GM23338 (cell line): ENCODE measurements around the gene BCL7C. TPM values are rescaled to one million over a fixed set of nuclear protein-coding genes. Genes with fewer than 3 reads are reported as not detected.

Experiments used
- ATAC-seq: fragments of 200-7000 bp; cut with Tn5 transposase; 3 replicates; pipeline ENCODE4 v1.9.1; 2020
- DNase-seq: peaks from one replicate; pipeline ENCODE4 v3.0.0-alpha.2; 2015; ENCODE audit warnings: low spot score
- H2AFZ ChIP-seq: fragments of 200-600 bp; sonication (generic); 2 replicates; pipeline ENCODE4 v1.8.0; 2016; ENCODE audit warnings: antibody characterized with exemption, mild to moderate bottlenecking, moderate library complexity
- H3F3A ChIP-seq: fragments of 200-600 bp; sonication (generic); replicated peaks from 2 replicates; pipeline ENCODE4 v1.8.0; 2017; ENCODE audit warnings: antibody characterized with exemption, mixed run types, low read depth
- H3K27ac ChIP-seq: fragments of 200-600 bp; sonication (generic); 2 replicates; pipeline ENCODE4 v1.6.1; 2016; ENCODE audit warnings: low read depth
- H3K27me3 ChIP-seq: fragments of 200-600 bp; sonication (generic); 2 replicates; pipeline ENCODE4 v1.8.0; 2016; ENCODE audit warnings: mild to moderate bottlenecking, mixed run types, moderate library complexity; ENCODE audit not compliant: insufficient read depth
- H3K36me3 ChIP-seq: fragments of 200-600 bp; sonication (generic); 2 replicates; pipeline ENCODE4 v1.8.0; 2016; ENCODE audit warnings: mild to moderate bottlenecking; ENCODE audit not compliant: insufficient read depth
- H3K4me1 ChIP-seq: fragments of 200-600 bp; sonication (generic); 2 replicates; pipeline ENCODE4 v1.8.0; 2016; ENCODE audit warnings: mild to moderate bottlenecking, moderate library complexity; ENCODE audit not compliant: insufficient read depth
- H3K4me2 ChIP-seq: fragments of 200-600 bp; sonication (generic); 2 replicates; pipeline ENCODE4 v1.7.1; 2017; ENCODE audit warnings: mixed run types
- H3K4me3 ChIP-seq: fragments of 200-600 bp; sonication (generic); 2 replicates; pipeline ENCODE4 v1.6.1; 2016; ENCODE audit warnings: mixed run types
- H3K79me2 ChIP-seq: fragments of 200-600 bp; sonication (generic); replicated peaks from 2 replicates; pipeline ENCODE4 v1.8.0; 2017; ENCODE audit warnings: mild to moderate bottlenecking; ENCODE audit not compliant: insufficient read depth
- H3K9me2 ChIP-seq: fragments of 200-600 bp; sonication (generic); 2 replicates; pipeline ENCODE4 v1.8.0; 2017; ENCODE audit not compliant: insufficient read depth
- H4K20me1 ChIP-seq: fragments of 200-600 bp; sonication (generic); replicated peaks from 2 replicates; pipeline ENCODE4 v1.8.0; 2017; ENCODE audit warnings: mild to moderate bottlenecking; ENCODE audit not compliant: insufficient read depth
- H3K27ac Mint-ChIP-seq: 2 replicates; pipeline ENCODE4 v1.8.0; 2020; ENCODE audit warnings: inconsistent platforms, mild to moderate bottlenecking, moderate library complexity, mixed read lengths
- H3K27me3 Mint-ChIP-seq: 3 replicates; pipeline ENCODE4 v1.8.0; 2022; ENCODE audit warnings: low read depth, mild to moderate bottlenecking, moderate library complexity, mixed read lengths, inconsistent platforms; ENCODE audit not compliant: insufficient read depth, poor library complexity
- H3K36me3 Mint-ChIP-seq: 3 replicates; pipeline ENCODE4 v1.8.0; 2021; ENCODE audit warnings: low read depth, mild to moderate bottlenecking, inconsistent platforms, moderate library complexity, mixed read lengths
- H3K4me1 Mint-ChIP-seq: 3 replicates; pipeline ENCODE4 v1.8.0; 2020; ENCODE audit warnings: mild to moderate bottlenecking, inconsistent platforms, mixed read lengths
- H3K4me3 Mint-ChIP-seq: 3 replicates; pipeline ENCODE4 v1.8.0; 2021; ENCODE audit warnings: moderate library complexity, mild to moderate bottlenecking, inconsistent platforms, mixed read lengths
- H3K9me3 Mint-ChIP-seq: 3 replicates; pipeline ENCODE4 v1.8.0; 2020; ENCODE audit warnings: moderate library complexity, mild to moderate bottlenecking, inconsistent platforms, mixed read lengths
- CREB1 ChIP-seq: fragments of 250-450 bp; sonication (Bioruptor Pico); IDR thresholded peaks from 2 replicates; pipeline ENCODE4 v1.5.0; 2020; ENCODE audit warnings: low read depth, mild to moderate bottlenecking, moderate library complexity
- CTCF ChIP-seq, 2 experiments: fragments of 200-600 bp in 1 of 2; sonication (generic) in 1 of 2; conservative IDR thresholded peaks; 2 replicates each; pipeline versions ENCODE4 v1.5.1 to v1.6.1; 2016 to 2017; ENCODE audit warnings: antibody characterized with exemption in 2 of 2, low read depth in 2 of 2, mild to moderate bottlenecking in 2 of 2, moderate library complexity in 1 of 2
- ETS1 ChIP-seq: IDR thresholded peaks from 2 replicates; pipeline ENCODE4 v1.6.1; 2016; ENCODE audit warnings: antibody characterized with exemption
- EZH2 ChIP-seq: fragments of 200-600 bp; sonication (generic); IDR thresholded peaks from one replicate; pipeline ENCODE4 v1.8.0; 2017; ENCODE audit warnings: antibody characterized with exemption, mild to moderate bottlenecking, low read depth; ENCODE audit not compliant: unreplicated experiment
- EZH2phosphoT487 ChIP-seq: fragments of 200-600 bp; sonication (generic); IDR thresholded peaks from one replicate; pipeline ENCODE4 v1.8.1; 2018; ENCODE audit warnings: antibody characterized with exemption; ENCODE audit not compliant: unreplicated experiment
- JUNB ChIP-seq: IDR thresholded peaks from one replicate; pipeline ENCODE4 v1.6.1; 2016; ENCODE audit warnings: antibody characterized with exemption; ENCODE audit not compliant: unreplicated experiment
- NANOG ChIP-seq: IDR thresholded peaks from 2 replicates; pipeline ENCODE4 v1.6.1; 2016; ENCODE audit warnings: antibody characterized with exemption, borderline replicate concordance
- POLR2AphosphoS5 ChIP-seq: IDR thresholded peaks from 2 replicates; pipeline ENCODE4 v1.6.1; 2016; ENCODE audit warnings: antibody characterized with exemption, low read depth
- REST ChIP-seq: IDR thresholded peaks from one replicate; pipeline ENCODE4 v1.6.1; 2018; ENCODE audit warnings: antibody characterized with exemption; ENCODE audit not compliant: unreplicated experiment
- STAT1 ChIP-seq: IDR thresholded peaks from one replicate; pipeline ENCODE4 v1.6.1; 2016; ENCODE audit warnings: antibody characterized with exemption; ENCODE audit not compliant: unreplicated experiment
- ZNF114 ChIP-seq: fragments of 250-450 bp; sonication (Bioruptor Pico); IDR thresholded peaks from 2 replicates; pipeline ENCODE4 v1.5.0; 2020; ENCODE audit warnings: mild to moderate bottlenecking, moderate library complexity
- ZNF331 ChIP-seq: fragments of 250-450 bp; sonication (Bioruptor Pico); IDR thresholded peaks from 2 replicates; pipeline ENCODE4 v1.5.0; 2020; ENCODE audit warnings: low read depth, mild to moderate bottlenecking, moderate library complexity
- ZNF462 ChIP-seq: fragments of 250-450 bp; sonication (Bioruptor Pico); IDR thresholded peaks from 2 replicates; pipeline ENCODE4 v1.5.0; 2020; ENCODE audit warnings: mild to moderate bottlenecking, moderate library complexity
- polyA plus RNA-seq: library from polyadenylated mRNA; unstranded; fragments of >200 nt; fragmentation: Nextera tagmentation; extraction: Ambion mirVana; gene quantifications from 2 replicates; pipeline ENCODE4 v1.2.1, GENCODE V29; 2016
- total RNA-seq: library from RNA; depleted of rRNA; stranded (reverse); fragments of >200 nt; shearing (Covaris generic); gene quantifications from 2 replicates; pipeline ENCODE4 v1.2.3, GENCODE V29; 2014

BCL7C gene
- total and polyA plus RNA-seq, 2 experiments from 2014 or later: 17.5 to 22.1 TPM

- Histone ChIP-seq H3K9me2 (peaks cover 7% of the 10 kb centered on the region; the same call in 1 of the 2 replicates), H4K20me1 (no peaks in the 10 kb centered on the region), H3K4me3 (no peak overlapping the region), H2AFZ (no peak overlapping the region), H3K27ac (no peak overlapping the region), H3K4me1 (peaks cover 21% of the 10 kb centered on the region), H3K36me3 (no peaks in the 10 kb centered on the region), H3F3A (peaks cover 28% of the 10 kb centered on the region), H3K4me2 (no peak overlapping the region), H3K79me2 (no peaks in the 10 kb centered on the region), H3K27me3 (peaks cover 23% of the 10 kb centered on the region)
- Mint-ChIP-seq H3K27me3 (peaks cover 18% of the 10 kb centered on the region), H3K9me3 (no peaks in the 10 kb centered on the region; the same call in 2 of the 3 replicates), H3K27ac (no peak overlapping the region), H3K4me1 (peaks cover 20% of the 10 kb centered on the region), H3K4me3 (no peak overlapping the region), H3K36me3 (no peaks in the 10 kb centered on the region; the same call in 2 of the 3 replicates)
- DNase-seq (no peak), ATAC-seq (no peak)
- TF ChIP-seq EZH2phosphoT487 (no peak), ZNF331 (no peak), ETS1 (no peak), EZH2 (no peak), REST (no peak), JUNB (no peak), CREB1 (CRISPR knock-in tag) (no peak), ZNF462 (CRISPR knock-in tag) (no peak), CTCF (conservative IDR thresholded peaks at IDR 0.05; ENCODE audit: low read depth in 2 of 2) (no peak), STAT1 (no peak), ZNF114 (no peak), POLR2AphosphoS5 (no peak), NANOG (no peak)
Measured at GRCh38 chr16:30899794-30900193, 5.9 kb upstream of the BCL7C start.
